Skeletal muscle satellite cell (primary cell): ENCODE measurements around the gene DNMT1.

ENCODE experiments used
- H3K27me3 ChIP-seq: 2 replicates; pipeline ENCODE4 v1.7.0; 2013; ENCODE audit warnings: low read length; ENCODE audit not compliant: control insufficient read depth, insufficient read depth
- H3K36me3 ChIP-seq: 2 replicates; pipeline ENCODE4 v1.7.0; 2013; ENCODE audit warnings: mild to moderate bottlenecking, control low read depth, low read length; ENCODE audit not compliant: insufficient read depth
- H3K4me1 ChIP-seq: 2 replicates; pipeline ENCODE4 v1.7.0; 2013; ENCODE audit warnings: low read length; ENCODE audit not compliant: control insufficient read depth, insufficient read depth
- H3K4me2 ChIP-seq: 2 replicates; pipeline ENCODE4 v1.7.0; 2013; ENCODE audit warnings: mild to moderate bottlenecking, low read length
- H3K4me3 ChIP-seq: 2 replicates; pipeline ENCODE4 v1.7.0; 2013; ENCODE audit warnings: low read length
- H3K9ac ChIP-seq: 2 replicates; pipeline ENCODE4 v1.7.0; 2013; ENCODE audit warnings: mild to moderate bottlenecking, low read depth, low read length, moderate library complexity
- H3K9me3 ChIP-seq: replicated peaks from 2 replicates; pipeline ENCODE4 v1.7.0; 2013; ENCODE audit warnings: mild to moderate bottlenecking, control low read depth, low read length

The DNMT1 gene

GRCh38 chr19:10112037-10112761 is 82.6 kb downstream of the DNMT1 start:
- no peaks in the 10 kb centered on the region for H3K9me3 ChIP-seq
- H3K27me3 ChIP-seq, result no peaks in the 10 kb centered on the region
- no peak overlapping the region for H3K9ac ChIP-seq
- no peak overlapping the region for H3K4me2 ChIP-seq
- no peak overlapping the region for H3K4me3 ChIP-seq
- H3K4me1 ChIP-seq, result peaks cover 8% of the 10 kb centered on the region
- H3K36me3 ChIP-seq, result peaks cover 75% of the 10 kb centered on the region

- Histone ChIP-seq H3K36me3 (peaks cover 68% of the 10 kb centered on the region), H3K4me2 (no peak within 1 kb of the TSS), H3K9ac (no peak within 1 kb of the TSS), H3K27me3 (no peaks in the 10 kb centered on the region), H3K4me3 (no peak within 1 kb of the TSS), H3K4me1 (peaks cover 10% of the 10 kb centered on the region), H3K9me3 (no peaks in the 10 kb centered on the region)
These were observed 83.3 kb downstream of the DNMT1 start, which contains the start of gene P2RY11 for GRCh38 chr19:10111405-10111811. Gene P2RY11 (plus strand): TSS chr19:10111693. CDS start chr19:10111722, 29 bp downstream.

DNA sequence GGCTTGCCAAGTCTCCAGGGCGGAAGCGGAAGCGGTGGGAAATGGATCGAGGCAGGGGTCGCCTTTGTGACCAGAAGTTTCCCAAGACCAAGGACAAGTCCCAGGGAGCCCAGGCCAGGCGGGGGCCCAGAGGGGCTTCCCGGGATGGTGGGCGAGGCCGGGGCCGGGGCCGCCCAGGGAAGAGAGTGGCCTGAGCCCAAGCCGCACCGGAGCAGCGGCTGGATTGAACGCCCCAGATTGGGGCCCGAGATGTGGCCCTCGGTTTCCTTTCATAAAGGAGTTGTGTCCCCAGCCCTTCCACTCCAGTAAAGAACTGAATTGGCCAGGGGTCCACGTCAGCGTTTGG is 83.8 kb downstream of the DNMT1 start:
- no peaks in the 10 kb centered on the region for H3K9me3 ChIP-seq
- H3K4me2 ChIP-seq, result no peak overlapping the region
- no peak overlapping the region for H3K9ac ChIP-seq
- H3K4me1 ChIP-seq, result peaks cover 10% of the 10 kb centered on the region
- no peaks in the 10 kb centered on the region for H3K27me3 ChIP-seq
- peaks cover 64% of the 10 kb centered on the region for H3K36me3 ChIP-seq
- no peak overlapping the region for H3K4me3 ChIP-seq

- H3K9ac ChIP-seq, result no peak overlapping the region
- H3K4me1 ChIP-seq, result peaks cover 13% of the 10 kb centered on the region
- no peak overlapping the region for H3K4me2 ChIP-seq
- H3K9me3 ChIP-seq, result no peaks in the 10 kb centered on the region
- H3K36me3 ChIP-seq, result peaks cover 58% of the 10 kb centered on the region
- H3K27me3 ChIP-seq, result no peaks in the 10 kb centered on the region
- no peak overlapping the region for H3K4me3 ChIP-seq
These were observed 84.4 kb downstream of the DNMT1 start for GRCh38 chr19:10110076-10110971.

- H3K36me3 ChIP-seq, result peaks cover 50% of the 10 kb centered on the region
- H3K9ac ChIP-seq, result no peak overlapping the region
- H3K27me3 ChIP-seq, result no peaks in the 10 kb centered on the region
- H3K4me1 ChIP-seq, result peaks cover 13% of the 10 kb centered on the region
- no peak overlapping the region for H3K4me2 ChIP-seq
- no peak overlapping the region for H3K4me3 ChIP-seq
- H3K9me3 ChIP-seq, result no peaks in the 10 kb centered on the region
These were observed 85.2 kb downstream of the DNMT1 start for GRCh38 chr19:10109528-10109927.

GRCh38 chr19:10107817-10108367 is 86.9 kb downstream of the DNMT1 start:
- H3K4me2 ChIP-seq, result peak overlapping the region; percentile 85
- H3K36me3 ChIP-seq, result peaks cover 42% of the 10 kb centered on the region
- no peaks in the 10 kb centered on the region for H3K9me3 ChIP-seq
- peak overlapping the region; percentile 92 for H3K4me3 ChIP-seq
- peaks cover 13% of the 10 kb centered on the region for H3K4me1 ChIP-seq
- no peaks in the 10 kb centered on the region for H3K27me3 ChIP-seq
- H3K9ac ChIP-seq, result peak overlapping the region; percentile 92

DNA sequence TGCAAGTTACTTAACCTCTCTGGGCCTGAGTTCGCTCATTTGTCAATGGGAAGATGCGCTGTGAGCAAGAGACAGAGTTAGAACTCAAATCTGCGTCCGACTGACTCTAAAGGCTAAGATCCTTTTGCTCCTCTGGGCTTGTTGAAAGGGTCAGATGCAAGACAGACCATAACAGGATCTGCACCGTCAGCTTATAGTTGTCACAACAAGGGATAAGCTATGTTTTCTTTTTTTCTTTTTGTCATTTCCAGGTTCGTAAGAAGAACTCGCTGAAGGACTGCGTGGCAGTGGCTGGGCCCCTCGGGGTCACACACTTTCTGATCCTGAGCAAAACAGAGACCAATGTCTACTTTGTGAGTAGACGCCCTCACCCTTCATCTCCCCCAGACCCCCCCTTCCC is 87.5 kb downstream of the DNMT1 start:
- peaks cover 42% of the 10 kb centered on the region for H3K36me3 ChIP-seq
- no peaks in the 10 kb centered on the region for H3K9me3 ChIP-seq
- peak overlapping the region; percentile 92 for H3K4me3 ChIP-seq
- peak overlapping the region; percentile 92 for H3K9ac ChIP-seq
- H3K4me2 ChIP-seq, result peak overlapping the region; percentile 85
- H3K4me1 ChIP-seq, result peaks cover 13% of the 10 kb centered on the region
- H3K27me3 ChIP-seq, result no peaks in the 10 kb centered on the region

- Histone ChIP-seq H3K4me1 (peaks cover 13% of the 10 kb centered on the region), H3K4me3 (peak within 1 kb of the TSS; percentile 92), H3K4me2 (peak within 1 kb of the TSS; percentile 85), H3K36me3 (peaks cover 39% of the 10 kb centered on the region), H3K9me3 (no peaks in the 10 kb centered on the region), H3K27me3 (no peaks in the 10 kb centered on the region), H3K9ac (peak within 1 kb of the TSS; percentile 92)
These were observed 88.4 kb downstream of the DNMT1 start, which contains the start of gene PPAN for GRCh38 chr19:10106100-10106936. Gene PPAN (plus strand): TSS chr19:10106362. CDS start chr19:10106395, 33 bp downstream.

DNA sequence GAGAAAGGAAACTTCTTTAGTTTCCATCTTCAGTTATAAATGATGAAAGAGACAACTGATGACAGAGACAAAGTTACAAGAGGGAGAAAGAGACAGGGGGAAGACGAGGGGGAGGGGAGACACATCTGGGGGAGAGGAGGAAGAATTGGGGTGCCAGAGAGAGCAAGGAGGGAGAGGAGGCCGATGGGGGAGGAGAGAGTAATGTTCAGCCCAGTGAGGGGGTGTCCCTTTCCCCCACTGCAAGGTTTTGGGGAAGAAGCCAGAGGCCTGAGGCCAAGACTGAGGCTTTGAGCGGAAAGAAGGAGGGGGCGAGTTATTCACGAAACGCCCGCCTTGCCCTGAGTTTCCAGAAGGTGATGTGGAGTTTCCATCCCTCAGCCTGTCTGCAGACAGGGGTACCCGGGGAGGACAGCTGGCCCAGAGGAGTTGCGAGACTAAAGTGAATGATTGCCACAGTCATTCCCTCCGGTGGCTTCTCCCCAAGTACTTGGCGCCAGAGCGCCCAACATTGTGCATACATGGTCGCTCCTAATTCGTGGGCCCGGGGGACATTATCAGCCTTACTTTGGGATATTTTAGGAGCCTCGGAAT is 89.1 kb downstream of the DNMT1 start:
- H3K4me2 ChIP-seq, result peak overlapping the region; percentile 63
- peak overlapping the region; percentile 60 for H3K4me3 ChIP-seq
- H3K4me1 ChIP-seq, result peaks cover 13% of the 10 kb centered on the region
- no peaks in the 10 kb centered on the region for H3K9me3 ChIP-seq
- peaks cover 32% of the 10 kb centered on the region for H3K36me3 ChIP-seq
- no peak overlapping the region for H3K9ac ChIP-seq
- no peaks in the 10 kb centered on the region for H3K27me3 ChIP-seq

GRCh38 chr19:10104665-10105508 is 89.9 kb downstream of the DNMT1 start:
- Histone ChIP-seq H3K27me3 (no peaks in the 10 kb centered on the region), H3K4me2 (no peak overlapping the region), H3K9me3 (no peaks in the 10 kb centered on the region), H3K9ac (no peak overlapping the region), H3K36me3 (peaks cover 25% of the 10 kb centered on the region), H3K4me1 (peaks cover 13% of the 10 kb centered on the region), H3K4me3 (no peak overlapping the region)
